Natural killer cell (primary cell): ENCODE data around the gene LMNTD2. TPM values are rescaled to one million over a fixed set of nuclear protein-coding genes. Genes with fewer than 3 reads are reported as not detected.

Experiments used
- ATAC-seq, 3 donors: fragments of 150-1000 bp in 2 of 3; fragments of 200-7000 bp in 1 of 3; cut with Tn5 transposase; 1 replicate in 1 of 3; 2 replicates in 2 of 3; pipeline ENCODE4 v1.10.0; 2021; ENCODE audit warnings: mild to moderate bottlenecking in 2 of 3, moderate library complexity in 2 of 3
- DNase-seq, 2 donors: peaks; one replicate each; pipeline versions ENCODE4 v3.0.0 to v3.0.0-alpha.2; 2013 to 2021; ENCODE audit warnings: mixed read lengths in 1 of 2
- H3K27ac ChIP-seq: one replicate; pipeline ENCODE4 v1.5.1; 2013; ENCODE audit warnings: mild to moderate bottlenecking, low read length
- H3K27me3 ChIP-seq: one replicate; pipeline ENCODE4 v1.6.1; 2013; ENCODE audit warnings: low read length; ENCODE audit not compliant: control insufficient read depth, insufficient read depth
- H3K36me3 ChIP-seq: one replicate; pipeline ENCODE4 v1.6.1; 2013; ENCODE audit warnings: low read length; ENCODE audit not compliant: control insufficient read depth, insufficient read depth
- H3K4me1 ChIP-seq: one replicate; pipeline ENCODE4 v1.6.1; 2013; ENCODE audit warnings: low read length; ENCODE audit not compliant: control insufficient read depth, insufficient read depth
- H3K4me3 ChIP-seq: one replicate; pipeline ENCODE4 v1.5.1; 2013; ENCODE audit warnings: low read length
- H3K9me3 ChIP-seq: one replicate; pipeline ENCODE4 v1.6.1; 2013; ENCODE audit warnings: low read length; ENCODE audit not compliant: control insufficient read depth, insufficient read depth
- H3K27ac Mint-ChIP-seq, 2 donors: one replicate each; pipeline ENCODE4 v1.8.0; 2022; ENCODE audit warnings: mild to moderate bottlenecking in 2 of 2, mixed read lengths in 2 of 2, moderate library complexity in 1 of 2
- H3K27me3 Mint-ChIP-seq, 2 donors: one replicate each; pipeline ENCODE4 v1.8.0; 2022; ENCODE audit warnings: low read depth in 2 of 2, mixed read lengths in 2 of 2
- H3K36me3 Mint-ChIP-seq: one replicate; pipeline ENCODE4 v1.8.0; 2022; ENCODE audit warnings: mixed read lengths
- H3K4me1 Mint-ChIP-seq, 2 donors: one replicate each; pipeline ENCODE4 v1.8.0; 2022; ENCODE audit warnings: mixed read lengths in 2 of 2
- H3K4me3 Mint-ChIP-seq: one replicate; pipeline ENCODE4 v1.8.0; 2022; ENCODE audit warnings: mild to moderate bottlenecking, moderate library complexity, mixed read lengths
- H3K9me3 Mint-ChIP-seq, 2 donors: one replicate each; pipeline ENCODE4 v1.8.0; 2022; ENCODE audit warnings: mixed read lengths in 2 of 2
- WGBS: methylation state at CpG from one replicate; pipeline ENCODE4 v1.1.7; 2013; ENCODE audit warnings: missing lambda C conversion rate; ENCODE audit not compliant: insufficient coverage; 5-methylcytosine and 5-hydroxymethylcytosine counted together
- intact Hi-C: fragments of 100-400 bp; cut with micrococcal nuclease; formaldehyde crosslinking; loops from one replicate; pipeline ENCODE4 v1.14.2; 2022
- total RNA-seq, 4 donors: library from RNA; stranded (reverse); fragments of 120-200 nt in 1 of 4; gene quantifications; one replicate each; pipeline versions ENCODE4 v1.2.3 to v1.2.4, GENCODE V29; 2013 to 2022
- TF ChIP-seq, protein P1 (sequence below): fragments of 200-600 bp; IDR thresholded peaks from one replicate; pipeline ENCODE4 v1.8.0; 2022; ENCODE audit warnings: antibody characterized with exemption

The LMNTD2 gene
- total RNA-seq, 3 donors from 2014 or later (not counting 1 experiment from before 2014, with no cell fraction given), result 3.5 to 5.2 (median 5.0) TPM

- Histone ChIP-seq H3K4me3 (no peak overlapping the region), H3K9me3 (no peaks in the 10 kb centered on the region), H3K27ac (no peak overlapping the region), H3K36me3 (peaks cover 11% of the 10 kb centered on the region), H3K27me3 (no peaks in the 10 kb centered on the region), H3K4me1 (peaks cover 21% of the 10 kb centered on the region)
- 92% methylated on average over 18 of the region's 18 CpGs for WGBS
- Mint-ChIP-seq H3K9me3 (no peaks in the 10 kb centered on the region), H3K36me3 (no peaks in the 10 kb centered on the region), H3K4me1 (peaks cover 0 to 13% of the 10 kb centered on the region in 2 donors), H3K27ac (no peak overlapping the region), H3K27me3 (no peaks in the 10 kb centered on the region), H3K4me3 (peak overlapping the region; percentile 53)
- intact Hi-C loops, result no loop called here
- no peak for DNase-seq
- TF ChIP-seq, protein P1, sequence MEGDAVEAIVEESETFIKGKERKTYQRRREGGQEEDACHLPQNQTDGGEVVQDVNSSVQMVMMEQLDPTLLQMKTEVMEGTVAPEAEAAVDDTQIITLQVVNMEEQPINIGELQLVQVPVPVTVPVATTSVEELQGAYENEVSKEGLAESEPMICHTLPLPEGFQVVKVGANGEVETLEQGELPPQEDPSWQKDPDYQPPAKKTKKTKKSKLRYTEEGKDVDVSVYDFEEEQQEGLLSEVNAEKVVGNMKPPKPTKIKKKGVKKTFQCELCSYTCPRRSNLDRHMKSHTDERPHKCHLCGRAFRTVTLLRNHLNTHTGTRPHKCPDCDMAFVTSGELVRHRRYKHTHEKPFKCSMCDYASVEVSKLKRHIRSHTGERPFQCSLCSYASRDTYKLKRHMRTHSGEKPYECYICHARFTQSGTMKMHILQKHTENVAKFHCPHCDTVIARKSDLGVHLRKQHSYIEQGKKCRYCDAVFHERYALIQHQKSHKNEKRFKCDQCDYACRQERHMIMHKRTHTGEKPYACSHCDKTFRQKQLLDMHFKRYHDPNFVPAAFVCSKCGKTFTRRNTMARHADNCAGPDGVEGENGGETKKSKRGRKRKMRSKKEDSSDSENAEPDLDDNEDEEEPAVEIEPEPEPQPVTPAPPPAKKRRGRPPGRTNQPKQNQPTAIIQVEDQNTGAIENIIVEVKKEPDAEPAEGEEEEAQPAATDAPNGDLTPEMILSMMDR, result no peak
- no peak for ATAC-seq
Measured at GRCh38 chr11:531919-532526, 28.5 kb downstream of the LMNTD2 start.

- H3K4me1 Mint-ChIP-seq, result peaks cover 0 to 10% of the 10 kb centered on the region in 2 donors
- no peak for DNase-seq
- H3K27ac ChIP-seq, result no peak overlapping the region
- intact Hi-C loops, result no loop called here
- H3K4me3 Mint-ChIP-seq, result no peak overlapping the region
- no peaks in the 10 kb centered on the region for H3K27me3 ChIP-seq
- peaks cover 11% of the 10 kb centered on the region for H3K36me3 ChIP-seq
- no peak for ATAC-seq
- peaks cover 13% of the 10 kb centered on the region for H3K4me1 ChIP-seq
- H3K9me3 Mint-ChIP-seq, result no peaks in the 10 kb centered on the region
- no peak overlapping the region for H3K27ac Mint-ChIP-seq
- TF ChIP-seq, protein P1, result no peak
- no peaks in the 10 kb centered on the region for H3K36me3 Mint-ChIP-seq
- H3K4me3 ChIP-seq, result no peak overlapping the region
- H3K27me3 Mint-ChIP-seq, result no peaks in the 10 kb centered on the region
- 96% methylated on average over 22 of the region's 28 CpGs for WGBS
- no peaks in the 10 kb centered on the region for H3K9me3 ChIP-seq
Measured at GRCh38 chr11:530960-531831, 29.3 kb downstream of the LMNTD2 start.

- no peaks in the 10 kb centered on the region for H3K9me3 ChIP-seq
- H3K36me3 ChIP-seq, result peaks cover 11% of the 10 kb centered on the region
- H3K4me3 Mint-ChIP-seq, result no peak overlapping the region
- intact Hi-C loops, result no loop called here
- no peaks in the 10 kb centered on the region for H3K27me3 Mint-ChIP-seq
- 92% methylated on average over 18 of the region's 18 CpGs for WGBS
- DNase-seq (no peak), ATAC-seq (no peak)
- TF ChIP-seq, protein P1, result no peak
- no peak overlapping the region for H3K27ac Mint-ChIP-seq
- H3K4me1 ChIP-seq, result peaks cover 10% of the 10 kb centered on the region
- no peaks in the 10 kb centered on the region for H3K36me3 Mint-ChIP-seq
- no peaks in the 10 kb centered on the region for H3K9me3 Mint-ChIP-seq
- H3K27ac ChIP-seq, result no peak overlapping the region
- H3K4me1 Mint-ChIP-seq, result peaks cover 0 to 7% of the 10 kb centered on the region in 2 donors
- H3K4me3 ChIP-seq, result no peak overlapping the region
- H3K27me3 ChIP-seq, result no peaks in the 10 kb centered on the region
Measured at GRCh38 chr11:529728-530411, 30.7 kb downstream of the LMNTD2 start.
